UCSD-AML1 (cell line): ENCODE data around the gene LCOR.

Experiments used
- DNase-seq: peaks from one replicate; lab custom pipeline; 2025; ENCODE audit not compliant: unreplicated experiment; lab: John Stamatoyannopoulos, UW

The LCOR gene

DNA sequence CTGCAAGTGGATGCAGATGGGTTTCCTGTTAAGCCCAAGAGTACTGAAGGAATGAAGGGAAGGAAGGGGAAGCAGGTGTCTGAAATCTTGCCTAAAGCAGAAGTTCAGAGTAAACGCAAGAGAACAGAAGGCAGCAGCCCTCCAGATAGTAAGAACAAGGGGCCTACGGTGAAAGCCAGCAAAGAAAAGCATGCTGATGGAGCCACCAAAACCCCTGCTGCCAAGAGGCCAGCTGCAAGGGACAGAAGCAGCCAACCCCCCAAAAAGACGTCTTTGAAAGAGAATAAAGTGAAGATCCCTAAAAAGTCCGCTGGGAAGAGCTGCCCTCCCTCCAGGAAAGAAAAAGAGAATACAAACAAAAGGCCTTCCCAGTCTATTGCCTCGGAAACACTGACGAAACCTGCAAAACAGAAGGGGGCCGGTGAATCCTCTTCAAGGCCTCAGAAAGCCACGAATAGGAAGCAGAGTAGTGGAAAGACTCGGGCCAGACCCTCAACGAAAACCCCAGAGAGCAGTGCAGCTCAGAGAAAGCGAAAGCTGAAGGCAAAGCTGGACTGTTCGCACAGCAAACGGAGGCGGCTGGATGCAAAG, 152.5 kb downstream of the LCOR start:
- DNase-seq = peak; percentile 27

- no peak for DNase-seq
These were observed 154.2 kb downstream of the LCOR start for GRCh38 chr10:96986200-96986856.

- DNase-seq = no peak
These were observed 155.2 kb downstream of the LCOR start for GRCh38 chr10:96987141-96987841.

DNA sequence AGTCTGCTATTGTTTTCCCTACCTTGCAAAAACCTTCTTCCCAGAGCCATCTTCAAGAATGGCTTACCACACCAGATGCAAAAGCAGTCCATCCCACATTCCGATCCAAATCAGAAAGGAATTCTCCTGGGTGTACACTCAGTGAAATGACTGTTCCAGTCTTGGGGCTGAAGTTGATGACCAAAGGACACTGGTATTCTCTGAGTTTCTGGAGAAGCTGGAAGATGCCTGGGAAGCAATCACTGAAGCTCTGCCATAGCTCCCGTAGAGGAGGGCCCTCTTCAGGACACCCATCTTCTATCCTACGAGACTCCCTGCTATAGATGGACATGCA, 155.7 kb downstream of the LCOR start:
- DNase-seq = no peak

DNA sequence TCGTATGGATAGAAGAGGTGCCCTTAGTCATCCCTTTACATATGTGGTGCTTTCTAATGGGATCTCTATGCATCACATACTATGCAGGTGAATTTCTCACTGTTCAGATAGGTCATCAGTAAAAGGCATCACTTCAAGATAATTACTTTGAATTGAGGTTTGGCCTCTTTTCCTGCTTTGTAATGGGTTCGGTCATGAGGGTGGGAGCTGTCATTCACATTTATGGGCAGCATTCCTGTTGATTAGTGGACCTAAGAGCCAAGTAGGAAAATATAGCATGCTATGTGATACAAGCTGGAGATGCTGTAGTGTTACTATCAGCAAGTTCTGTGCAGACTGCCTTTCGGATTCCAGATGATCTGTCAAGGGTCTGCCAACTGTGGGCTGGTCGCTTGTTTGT, 156.3 kb downstream of the LCOR start:
- DNase-seq = no peak

DNA sequence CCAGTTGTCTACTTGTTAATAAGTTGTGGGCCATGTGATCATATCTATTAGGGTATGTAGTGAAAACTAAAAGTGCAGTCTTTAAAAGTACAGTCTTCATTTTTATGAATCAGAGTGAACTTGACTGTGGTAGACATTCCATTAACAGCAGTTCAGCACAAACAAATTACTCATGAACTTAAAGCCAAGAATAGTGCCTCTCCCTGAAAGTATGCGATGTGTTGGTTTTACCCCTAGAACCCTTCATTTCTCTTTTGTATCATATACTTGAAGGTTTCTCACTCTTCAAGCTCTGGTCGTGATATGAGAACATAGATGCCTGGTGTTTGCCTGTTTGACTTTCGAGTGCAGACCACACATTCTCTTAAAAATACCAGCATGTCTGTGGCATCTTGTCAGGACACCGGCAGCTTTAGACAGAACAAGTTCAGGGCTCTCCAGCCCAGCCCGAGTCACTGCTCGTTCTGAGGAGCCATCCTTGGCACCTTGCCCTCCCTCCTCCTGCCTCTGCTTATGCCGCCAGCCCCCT, 159.3 kb downstream of the LCOR start:
- no peak for DNase-seq

DNA sequence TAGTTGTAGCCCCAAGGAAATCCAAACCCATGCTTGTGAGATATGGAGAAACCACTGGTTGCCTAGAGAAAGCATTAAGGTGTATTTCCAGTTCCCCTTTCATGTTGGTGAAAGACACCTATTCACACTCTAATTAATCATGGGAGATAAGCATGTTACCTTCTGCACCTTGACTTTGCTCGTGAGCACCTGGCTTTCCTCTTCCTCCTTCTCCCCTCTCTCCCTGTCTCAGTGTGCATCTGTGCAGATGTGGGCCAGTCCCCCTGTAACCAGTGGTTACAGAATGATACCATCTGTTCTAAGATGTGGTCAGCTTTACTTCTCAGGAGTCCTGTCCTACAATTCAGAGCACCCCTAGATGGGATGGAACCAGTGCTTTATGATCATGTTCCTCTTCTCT, 160.6 kb downstream of the LCOR start:
- DNase-seq = no peak

- no peak for DNase-seq
These were observed 163.8 kb downstream of the LCOR start for GRCh38 chr10:96995851-96996250.

GRCh38 chr10:96996275-96996965, 164.3 kb downstream of the LCOR start:
- DNase-seq = no peak

DNA sequence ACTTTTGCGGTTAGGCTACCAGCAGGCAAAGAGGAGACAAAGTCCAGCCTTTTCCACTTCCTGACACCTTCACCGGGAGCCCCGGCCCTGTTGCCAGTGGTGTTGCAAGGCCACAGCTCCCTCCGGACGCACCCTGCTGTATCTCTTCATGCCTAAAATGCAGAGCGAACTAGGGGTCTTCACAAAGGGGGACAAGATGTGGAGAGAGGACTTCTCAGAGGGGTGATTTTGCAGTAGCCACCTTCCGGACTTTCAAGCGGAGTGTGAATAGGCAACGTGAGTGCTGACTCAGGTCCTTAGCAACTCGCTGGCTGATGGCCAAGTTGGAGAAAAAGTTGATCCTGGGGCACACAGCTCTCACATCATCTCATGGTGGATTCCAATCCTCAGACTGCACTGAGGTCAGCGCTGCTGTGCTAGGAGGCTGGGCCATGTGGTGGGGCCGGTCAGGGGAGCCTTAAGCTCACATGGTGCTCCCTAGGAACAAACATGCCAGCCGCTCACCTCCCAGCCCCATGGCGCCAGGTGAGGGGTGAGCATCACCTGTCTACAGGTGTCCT, 166.3 kb downstream of the LCOR start:
- no peak for DNase-seq

DNA sequence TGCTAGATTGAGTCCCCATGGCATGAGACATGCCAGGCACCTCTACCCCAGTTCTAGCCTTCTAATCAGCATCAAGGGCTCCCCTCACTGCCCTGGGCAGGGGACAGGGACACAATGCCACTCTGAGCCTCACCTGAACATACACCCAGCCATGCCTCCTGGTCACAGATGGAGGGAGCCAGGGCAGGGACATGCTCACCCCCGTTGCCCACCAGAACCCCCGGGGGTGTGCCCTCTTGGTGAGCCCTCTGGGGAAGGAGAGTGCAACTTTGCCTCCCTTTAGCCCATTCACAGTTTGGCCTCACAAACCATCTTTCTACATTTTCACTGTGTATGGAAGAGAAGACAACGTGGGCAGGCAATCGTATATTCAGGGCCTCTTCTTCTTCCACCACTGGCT, 167.2 kb downstream of the LCOR start:
- DNase-seq = no peak

DNA sequence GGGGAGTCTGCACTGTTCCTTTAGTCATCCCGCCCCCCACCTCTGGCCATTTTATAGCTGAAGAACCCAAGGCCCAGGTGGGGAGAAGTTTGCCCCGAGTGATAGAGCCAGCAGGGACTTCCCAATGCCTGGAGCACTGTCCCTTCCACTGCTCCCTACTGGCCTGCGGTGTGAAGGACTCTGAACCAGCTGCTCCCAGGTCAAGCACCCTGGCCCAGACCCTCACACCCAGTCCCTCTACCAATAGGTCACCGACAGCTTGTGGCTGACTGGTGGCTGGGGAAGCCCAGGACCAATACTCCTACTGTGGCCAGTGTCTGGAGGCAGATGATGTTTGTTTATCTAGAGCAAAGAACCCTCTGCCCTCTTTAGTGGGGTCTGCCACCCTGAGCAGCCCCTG, 167.9 kb downstream of the LCOR start:
- DNase-seq = no peak

DNA sequence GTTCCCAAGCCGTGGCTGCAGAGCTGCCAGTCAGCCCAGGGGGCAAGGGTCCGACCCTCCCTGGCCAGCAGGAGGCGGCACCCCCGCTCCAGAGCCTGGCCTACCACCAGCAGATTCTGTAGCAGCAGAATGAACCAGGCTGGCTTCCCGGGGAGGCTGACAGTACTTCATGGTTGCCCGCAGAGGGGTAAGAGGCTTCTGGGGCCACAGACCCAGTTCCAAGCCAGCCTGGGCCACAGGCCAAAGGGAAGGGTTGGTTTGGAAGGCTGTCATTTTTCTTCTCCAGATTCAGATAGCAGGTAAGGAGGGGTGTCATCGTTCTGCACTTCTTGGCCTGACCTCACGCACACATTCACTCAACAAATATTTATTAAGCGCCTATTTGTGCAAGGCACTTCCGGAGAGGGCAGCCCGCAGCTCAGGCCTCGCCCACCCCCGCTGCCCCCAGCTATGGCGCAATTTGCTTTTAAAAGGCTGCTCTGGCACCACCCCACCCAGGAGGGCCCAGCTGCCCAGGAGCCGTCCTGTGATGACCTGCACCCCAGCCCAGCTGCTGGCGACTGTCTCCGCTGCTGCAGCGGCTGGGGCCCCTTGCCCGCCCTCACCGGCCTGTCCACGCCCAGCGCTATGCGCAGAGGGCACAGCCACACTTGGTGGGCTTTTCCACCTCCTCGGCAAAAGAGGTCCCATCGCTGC, 168.5 kb downstream of the LCOR start:
- DNase-seq = no peak

DNA sequence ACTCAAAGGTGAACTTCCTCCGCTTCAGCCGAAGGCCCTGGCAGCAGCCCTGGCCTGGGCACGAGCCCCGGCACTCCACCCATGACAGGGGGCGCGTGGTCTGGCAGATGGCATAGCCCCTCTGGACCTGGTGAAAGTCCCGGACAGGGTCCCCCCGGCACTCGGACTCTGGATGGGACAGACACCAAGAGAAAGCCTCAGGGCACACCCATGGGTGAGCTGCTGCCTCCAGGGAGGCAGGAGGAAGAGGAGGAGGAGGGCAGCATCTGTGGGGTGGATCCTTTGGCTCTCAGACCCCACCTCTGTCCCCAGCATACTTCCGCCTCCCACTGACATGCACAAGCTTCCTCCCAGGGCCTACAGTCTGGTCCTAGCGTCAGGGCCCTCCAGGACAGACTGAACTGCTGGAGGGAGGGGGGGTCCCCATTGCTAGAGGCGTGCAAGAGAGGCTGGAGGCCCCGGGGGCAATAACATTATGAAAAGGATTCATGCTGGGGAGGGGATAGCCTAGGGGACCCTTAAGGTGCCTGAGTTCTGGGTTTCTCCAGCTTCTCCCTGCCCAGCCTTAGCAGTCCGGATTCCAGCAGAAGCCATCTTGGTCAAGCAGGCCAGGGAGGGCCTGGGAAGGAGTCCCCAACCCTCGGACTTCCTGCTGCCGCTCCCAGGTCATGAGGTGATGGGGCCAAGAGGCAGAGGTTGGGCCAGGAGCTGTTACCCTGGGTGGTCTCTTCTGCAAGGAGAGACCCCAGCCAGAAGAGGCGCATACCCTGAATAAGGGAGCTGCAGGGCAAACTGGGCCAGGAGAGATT, 169.3 kb downstream of the LCOR start:
- no peak for DNase-seq

GRCh38 chr10:97002670-97003069, 170.6 kb downstream of the LCOR start:
- no peak for DNase-seq

GRCh38 chr10:97003151-97003803, 171.2 kb downstream of the LCOR start:
- no peak for DNase-seq

DNA sequence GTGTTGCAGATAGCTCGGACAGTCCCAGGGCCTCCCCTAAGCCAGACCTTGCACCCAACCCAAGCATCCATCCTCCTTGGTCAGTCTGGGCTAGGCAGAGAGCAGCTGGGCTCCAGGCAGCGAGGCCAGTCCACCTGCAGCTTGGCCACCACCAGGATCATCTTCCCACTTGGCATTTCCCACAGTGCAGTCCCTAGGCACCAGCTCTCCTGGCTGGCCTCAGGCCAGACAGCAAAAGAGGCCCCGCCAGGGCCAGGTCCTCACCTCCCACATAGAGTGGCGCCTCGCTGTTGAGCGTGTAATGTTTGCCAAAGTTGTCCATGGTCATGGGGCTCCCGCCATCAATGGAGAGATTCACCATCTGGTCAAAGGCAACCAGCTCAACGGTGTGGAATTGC, 171.7 kb downstream of the LCOR start:
- DNase-seq = no peak

DNA sequence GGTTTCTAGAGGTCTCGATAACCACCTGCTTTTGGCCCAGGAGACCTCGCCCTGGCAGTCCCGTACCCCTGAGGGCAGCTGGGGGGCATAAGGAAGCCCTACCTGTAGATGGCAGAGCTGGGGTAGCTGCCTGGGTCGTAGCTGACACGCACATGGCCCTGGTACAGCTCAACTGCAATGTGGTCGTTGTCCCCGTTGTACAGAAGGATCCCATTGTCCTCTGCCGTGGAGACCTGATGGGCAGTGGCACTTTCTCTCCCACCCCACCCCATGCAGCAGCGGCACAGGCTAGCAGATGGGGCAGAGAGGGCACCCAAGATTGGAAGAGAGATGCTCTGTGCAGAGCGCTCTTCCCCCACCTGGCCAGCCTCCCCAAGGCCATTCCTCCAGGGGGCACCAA, 172.5 kb downstream of the LCOR start:
- no peak for DNase-seq

GRCh38 chr10:97005349-97005748, 173.3 kb downstream of the LCOR start:
- DNase-seq = no peak

GRCh38 chr10:97006364-97006763, 174.3 kb downstream of the LCOR start:
- DNase-seq = no peak
